Measurements from ENCODE around the gene CYTH2.

CYTH2 gene

DNA sequence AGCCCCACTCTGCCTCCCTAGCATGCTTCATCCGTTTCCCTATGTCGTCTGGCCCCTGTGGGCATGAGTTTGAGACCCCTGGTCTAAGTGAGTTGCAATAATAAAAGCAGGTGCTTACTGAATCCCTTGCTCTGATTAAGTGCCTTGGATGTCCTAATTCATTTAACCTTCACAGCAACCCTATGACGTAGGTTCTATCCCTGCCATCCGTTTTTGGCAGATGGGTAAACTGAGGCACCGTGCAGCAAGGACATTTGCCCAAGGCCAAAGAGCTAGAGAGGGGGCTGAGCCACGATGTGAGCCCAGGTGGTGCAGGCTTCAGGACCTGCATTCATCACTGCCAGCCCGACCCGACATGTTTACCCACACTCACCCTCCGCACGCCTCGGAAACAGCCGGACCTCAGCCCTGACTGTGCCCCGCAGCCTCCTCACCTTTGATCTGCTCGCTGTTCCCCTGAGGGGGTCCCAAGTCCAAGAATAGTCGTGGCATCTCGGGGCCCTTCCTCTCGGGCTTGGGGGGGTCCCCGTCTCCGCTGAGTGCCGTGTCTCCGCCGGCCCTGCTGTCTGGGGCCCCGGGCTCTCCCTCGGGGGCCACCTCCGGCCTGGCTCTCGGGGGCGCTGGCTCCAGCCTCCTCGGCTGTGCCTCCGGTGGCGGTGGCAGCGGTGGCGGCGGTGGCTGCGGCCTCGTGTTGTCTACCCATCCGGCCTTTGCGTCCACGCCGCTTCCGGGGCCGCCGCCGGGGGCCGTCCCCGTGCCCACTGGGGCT is 28.0 kb downstream of the CYTH2 start:
- no peak for DNase-seq

DNA sequence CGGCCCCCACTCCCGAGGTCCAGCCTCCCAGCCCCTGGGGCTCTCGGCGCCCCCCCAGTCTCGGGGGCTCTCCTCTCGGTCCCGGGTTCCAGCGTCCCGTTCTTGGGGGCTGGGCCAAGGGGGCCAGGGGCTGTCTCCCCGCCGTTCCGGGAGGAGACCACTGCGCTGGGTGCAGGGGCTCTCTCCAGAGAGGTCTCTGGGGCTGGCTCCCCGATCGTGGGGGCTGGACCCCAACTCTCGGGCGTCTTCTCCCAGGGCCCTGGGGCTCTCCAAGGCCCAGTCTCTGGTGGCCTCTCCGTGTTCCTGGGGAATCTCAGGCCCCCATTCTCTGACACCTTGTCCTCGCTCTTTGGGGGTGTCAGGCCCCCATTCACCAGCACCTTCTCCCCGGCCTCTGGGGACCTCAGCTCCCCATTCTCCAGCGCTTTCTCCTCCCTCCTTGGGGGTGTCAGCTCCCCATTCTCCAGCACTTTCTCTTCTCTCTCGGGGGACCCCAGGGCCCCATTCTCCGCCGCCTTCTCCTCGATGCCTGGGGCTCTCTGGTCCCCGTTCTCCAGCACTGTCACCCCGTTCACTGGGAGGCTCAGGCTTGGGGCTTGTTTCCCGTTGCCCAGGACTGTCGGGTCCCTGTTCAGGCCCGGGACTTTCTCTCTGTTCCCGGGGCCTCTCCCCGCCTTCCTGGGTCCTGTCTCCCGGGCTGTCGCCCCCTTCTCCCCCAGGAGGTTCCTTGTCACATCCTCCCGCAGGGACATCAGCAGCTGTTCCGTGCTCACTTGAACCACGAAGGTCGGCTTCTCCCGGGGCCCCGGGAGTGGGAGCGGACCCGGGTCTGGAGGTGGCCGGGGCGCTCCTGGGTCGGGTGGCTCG is 28.8 kb downstream of the CYTH2 start:
- DNase-seq = no peak

DNA sequence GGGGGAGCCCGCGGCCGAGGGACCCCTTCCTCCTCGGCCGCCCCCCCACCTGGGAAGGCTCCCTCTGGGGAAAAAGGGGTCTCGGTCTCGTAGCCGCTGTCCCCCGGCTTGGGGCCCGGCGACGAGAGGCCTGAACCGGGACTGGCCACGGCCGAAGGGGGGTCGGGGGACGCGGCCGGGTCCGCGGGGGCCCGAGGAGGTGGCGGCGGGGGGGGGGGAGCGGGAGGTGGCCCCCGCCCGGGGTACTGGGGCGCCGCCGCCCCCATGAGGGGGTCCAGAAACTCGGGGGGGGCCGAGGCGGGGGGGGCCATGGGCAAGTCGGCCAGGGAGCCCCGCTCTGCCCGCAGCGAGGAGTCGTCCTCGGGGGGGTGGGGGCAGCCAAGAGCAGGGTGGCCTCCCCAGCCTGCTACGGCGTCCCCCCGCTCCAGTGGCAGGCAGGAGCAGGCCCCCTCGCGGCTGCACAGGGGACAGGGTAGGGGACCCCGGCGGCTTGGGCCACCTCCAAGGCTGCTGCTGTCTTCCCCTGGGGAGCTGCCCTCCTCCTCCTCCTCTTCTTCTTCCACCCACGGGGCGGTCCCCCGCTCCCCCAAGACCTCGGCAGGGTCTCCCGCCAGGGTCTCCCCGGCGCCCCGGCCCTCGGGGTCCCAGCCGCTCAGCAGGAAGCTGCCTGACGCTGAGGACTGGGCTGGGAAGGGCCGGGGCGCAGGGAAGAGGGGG is 29.6 kb downstream of the CYTH2 start:
- DNase-seq = no peak

DNA sequence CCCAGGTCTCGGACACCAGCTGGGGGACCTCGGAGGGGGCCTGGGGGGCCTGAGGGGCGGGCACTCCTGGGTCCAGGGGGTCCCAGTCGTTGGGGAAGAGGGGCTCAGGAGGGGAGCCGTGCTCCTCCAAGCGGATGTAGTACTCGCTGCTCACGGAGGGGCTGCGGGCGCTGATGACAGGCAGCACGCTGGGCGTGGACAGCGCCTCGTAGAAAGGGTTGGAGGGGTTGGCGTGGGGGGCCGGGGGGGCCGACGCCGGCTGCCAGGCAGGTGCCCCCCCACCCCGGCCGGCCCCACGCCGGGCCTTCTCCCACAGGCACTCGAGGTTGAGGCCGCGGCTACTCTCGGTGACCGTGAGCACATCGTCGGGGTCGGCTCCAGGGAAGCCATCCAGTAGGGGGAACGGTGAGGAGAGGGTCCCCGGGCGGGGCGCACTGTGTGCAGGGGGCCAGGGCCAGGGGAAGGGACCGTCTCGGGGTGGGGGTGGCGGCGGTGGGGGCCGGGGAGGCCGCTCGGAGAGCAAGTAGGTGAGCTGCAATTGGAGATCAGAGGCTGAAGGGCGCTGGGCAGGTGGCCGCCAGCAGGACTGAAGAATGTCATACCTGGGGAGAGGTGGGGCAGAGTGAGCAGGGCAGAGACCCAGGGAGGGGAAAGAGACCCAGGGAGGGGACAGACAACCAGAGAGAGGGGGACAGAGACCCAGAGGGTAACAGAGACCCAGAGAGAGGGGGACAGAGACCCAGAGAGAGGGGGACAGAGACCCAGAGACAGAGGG is 30.3 kb downstream of the CYTH2 start:
- DNase-seq = no peak

DNA sequence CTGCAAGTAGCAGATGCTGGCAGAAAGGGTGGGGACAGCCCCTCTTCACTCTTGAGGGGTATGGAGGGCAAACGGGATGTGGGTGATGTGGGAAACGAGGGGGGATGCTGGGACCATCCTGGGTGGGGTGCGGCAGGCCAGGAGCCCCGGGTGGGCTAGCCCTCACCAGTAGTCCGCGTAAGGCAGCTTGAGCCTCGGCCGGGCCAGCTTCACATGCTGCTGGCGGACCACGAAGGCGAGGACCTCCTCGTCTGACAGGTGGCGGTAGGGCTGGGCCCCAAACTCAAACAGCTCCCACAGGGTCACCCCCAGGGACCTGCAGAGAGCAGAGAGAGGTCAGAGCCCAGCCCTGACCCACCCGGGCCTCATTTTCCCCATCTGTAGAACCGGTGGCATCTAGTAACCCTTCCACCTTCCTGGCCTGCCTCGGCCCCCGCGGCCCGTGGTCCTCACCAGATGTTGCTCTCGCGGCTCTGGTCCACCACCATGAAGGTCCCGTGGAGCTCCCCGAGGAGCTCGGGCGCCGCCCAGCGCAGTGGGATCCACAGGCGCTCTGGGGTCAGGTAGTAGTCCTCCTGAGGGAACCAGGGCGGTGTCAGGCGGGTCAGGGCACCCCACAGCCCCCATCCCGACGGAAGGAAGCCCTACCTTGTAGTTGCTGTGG is 31.8 kb downstream of the CYTH2 start:
- DNase-seq = no peak

DNA sequence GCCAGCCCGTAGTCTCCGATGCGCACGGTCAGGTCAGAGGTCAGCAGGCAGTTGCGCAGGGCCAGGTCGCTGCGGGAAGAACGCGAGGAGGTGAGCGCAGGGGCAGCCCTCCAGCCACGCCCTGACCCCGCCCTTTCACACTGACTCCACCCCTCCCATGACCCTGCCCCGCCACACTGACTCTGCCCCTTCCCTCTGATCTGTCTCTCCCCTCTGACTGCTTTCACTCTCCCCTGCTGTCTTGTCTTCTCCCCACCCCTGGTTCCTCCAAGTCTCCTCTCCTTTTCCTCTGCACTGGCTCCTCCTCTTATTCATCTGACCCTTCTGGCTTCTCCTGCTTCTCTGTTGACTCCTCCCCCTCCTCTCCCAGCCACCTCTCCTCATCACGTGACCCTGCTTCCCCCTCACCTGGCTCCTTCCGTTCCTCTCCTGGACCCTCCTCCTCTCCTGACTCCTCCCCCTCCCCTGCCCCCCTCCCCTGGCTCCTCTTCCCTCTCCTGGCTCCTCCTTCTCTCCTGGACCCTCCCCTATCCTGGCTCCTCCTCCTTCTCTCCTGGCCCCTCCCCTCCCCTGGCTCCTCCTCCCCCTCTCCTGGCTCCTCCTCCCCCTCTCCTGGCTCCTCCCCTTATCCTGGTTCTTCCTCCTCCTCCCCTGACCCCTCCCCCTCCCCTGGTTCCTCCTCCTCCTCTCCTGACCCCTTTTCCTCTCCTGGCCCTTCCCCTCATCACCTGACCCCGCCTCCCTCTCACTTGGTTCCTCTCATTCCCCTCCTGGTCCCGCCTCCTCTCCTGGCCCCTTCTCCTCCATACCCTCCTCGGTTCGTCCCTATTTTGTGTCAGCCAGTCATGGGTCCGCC is 32.6 kb downstream of the CYTH2 start:
- peak; percentile 46 for DNase-seq

DNA sequence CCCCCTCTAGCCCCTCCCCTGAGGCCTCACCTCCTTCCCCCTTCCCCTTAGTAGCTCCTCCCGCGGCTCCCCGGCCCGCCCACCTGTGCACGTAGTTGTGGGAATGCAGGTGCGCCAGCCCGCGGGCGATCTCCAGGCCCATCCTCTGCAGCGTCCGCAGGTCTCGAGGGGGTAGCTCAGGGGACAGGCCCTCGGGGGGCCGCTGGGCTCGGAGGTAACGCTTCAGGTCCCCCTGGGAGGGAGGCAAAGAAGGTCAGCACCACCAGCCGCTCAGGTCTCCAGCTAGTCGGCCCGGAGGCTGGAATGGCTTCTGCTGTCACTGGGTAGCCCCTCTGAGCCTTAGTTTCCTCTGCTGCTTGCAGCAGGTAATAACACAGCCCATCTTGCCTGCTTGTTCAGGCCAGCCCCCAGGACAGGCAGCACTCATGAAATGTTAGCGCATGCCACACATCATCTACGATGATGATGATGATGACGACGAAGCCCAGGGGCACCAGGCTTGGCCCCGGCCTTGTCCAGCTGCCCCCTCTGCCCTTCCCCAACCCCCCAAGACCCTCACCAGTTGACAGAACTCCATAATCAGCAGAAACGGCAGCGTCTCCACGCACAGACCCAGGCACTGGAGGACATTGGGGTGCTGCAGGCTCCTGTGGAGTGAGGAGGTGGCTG is 33.3 kb downstream of the CYTH2 start:
- no peak for DNase-seq

DNA sequence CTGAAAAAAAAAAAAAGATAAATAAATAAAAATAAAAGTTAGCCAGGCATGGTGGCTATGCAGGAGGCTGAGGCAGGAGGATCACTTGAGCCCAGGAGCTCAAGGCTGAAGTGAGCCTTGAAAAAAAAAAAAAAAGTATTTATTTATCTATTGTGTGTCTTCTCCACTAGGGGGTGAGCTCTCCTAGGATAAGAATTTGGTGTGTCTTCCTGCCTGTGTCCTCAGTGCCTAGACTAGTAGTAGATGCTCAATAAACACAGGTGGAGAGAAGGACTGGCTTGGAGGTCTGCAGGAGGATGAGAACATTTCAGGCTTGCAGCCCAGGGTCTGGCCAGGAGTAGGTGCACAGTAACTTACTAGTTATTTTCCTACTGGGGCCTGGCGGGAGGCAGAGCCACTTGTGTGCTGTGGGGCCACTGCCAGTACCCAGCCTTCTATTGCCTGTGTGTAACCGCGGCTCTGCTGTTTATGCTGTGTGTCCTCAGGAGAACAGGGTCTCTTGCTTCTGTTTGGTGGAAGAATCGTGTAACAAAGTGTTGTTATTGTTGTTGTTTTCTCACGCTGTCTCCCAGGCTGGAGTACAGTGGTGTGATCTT is 37.1 kb downstream of the CYTH2 start:
- DNase-seq = no peak

DNA sequence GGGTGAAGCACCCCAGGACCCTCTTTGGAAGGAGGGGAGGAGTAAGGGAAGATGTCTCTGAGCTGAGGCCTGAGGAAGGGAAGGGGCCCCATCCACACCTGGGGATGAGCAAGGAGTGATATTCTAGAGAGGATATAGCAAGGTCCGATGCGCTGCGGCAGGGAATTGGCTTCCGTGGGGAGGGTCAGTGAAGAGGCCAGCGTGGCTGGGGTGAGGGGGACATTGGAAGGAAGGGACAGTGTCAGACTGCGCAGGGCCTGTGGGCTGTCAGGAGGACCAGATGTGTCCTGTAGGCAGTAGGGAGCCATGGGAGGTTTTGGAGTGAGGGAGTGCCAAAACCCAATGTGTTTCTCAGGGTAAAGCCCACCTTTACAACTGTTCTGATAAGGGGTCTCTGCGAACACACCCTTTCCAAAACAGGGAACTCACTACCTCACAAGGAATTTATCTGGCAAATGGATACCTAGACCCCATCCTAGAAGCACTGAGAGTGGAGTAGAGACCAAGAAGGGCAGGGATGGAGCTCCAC is 38.8 kb downstream of the CYTH2 start:
- DNase-seq = no peak

DNA sequence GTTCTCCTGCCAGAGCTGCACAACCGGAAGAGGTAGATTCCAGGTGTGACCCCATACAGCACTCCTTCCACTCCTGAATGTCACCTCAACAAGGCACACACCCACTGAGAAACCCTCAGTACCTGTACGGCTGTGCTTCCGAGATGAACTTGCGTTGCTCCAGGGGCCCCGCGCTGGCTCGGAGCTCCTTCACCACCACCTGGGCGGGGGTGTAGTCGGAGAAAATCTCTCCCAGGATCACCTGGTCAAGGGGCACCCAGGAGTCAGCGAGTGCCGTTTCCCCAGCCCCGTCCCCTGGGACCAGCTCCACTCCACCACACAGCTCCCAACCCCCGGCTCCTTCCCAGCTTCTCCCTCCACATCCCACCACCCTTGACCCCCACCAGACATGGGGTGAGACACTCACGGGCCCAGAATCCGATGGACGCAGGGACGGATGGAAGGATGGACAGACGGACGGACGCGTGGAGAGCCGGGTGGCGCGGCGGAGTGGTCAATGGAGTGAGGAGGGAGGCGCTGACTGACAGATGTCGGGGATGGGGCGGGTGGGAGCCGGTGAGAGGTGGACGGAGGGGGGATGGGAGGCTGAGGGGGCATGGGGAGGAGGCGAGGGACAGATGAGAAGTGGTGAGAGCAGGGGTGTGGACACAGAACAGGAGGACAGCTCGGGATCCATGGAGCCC is 39.7 kb downstream of the CYTH2 start:
- no peak for DNase-seq

DNA sequence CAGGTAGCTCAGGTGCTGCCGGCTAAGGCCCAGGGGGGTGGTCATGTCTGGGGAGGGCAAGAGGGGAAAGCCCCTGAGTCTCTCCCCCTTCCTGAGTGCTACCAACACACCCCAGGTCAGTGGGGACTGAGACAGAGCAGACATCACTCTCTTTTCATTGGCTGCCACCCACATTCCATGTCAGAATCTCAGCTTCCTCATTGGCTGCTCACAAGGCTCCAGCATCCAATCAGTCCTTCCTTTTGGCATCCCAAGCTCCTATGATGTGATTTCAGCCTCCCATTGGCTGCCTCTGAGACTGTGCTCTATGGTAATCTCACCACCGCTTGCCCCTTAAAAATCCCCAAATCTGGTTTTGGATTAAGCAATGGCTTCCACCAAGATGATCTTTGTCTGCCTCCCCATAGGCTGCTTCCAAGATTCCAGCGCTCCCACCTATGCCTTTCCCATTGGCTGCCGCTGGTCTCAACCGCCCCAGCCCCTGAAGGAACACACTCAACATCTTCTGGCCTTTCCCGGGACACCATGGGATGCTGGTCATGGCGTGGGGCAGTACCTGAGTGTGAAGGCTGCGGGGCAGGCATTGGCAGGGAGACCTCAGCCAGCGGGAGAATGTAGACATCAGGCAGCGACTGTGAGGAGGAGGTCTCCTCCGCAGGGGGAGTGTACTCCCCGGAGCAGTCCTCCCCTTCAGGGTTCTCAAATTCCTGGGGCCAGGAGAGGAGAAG is 40.5 kb downstream of the CYTH2 start:
- DNase-seq = no peak

DNA sequence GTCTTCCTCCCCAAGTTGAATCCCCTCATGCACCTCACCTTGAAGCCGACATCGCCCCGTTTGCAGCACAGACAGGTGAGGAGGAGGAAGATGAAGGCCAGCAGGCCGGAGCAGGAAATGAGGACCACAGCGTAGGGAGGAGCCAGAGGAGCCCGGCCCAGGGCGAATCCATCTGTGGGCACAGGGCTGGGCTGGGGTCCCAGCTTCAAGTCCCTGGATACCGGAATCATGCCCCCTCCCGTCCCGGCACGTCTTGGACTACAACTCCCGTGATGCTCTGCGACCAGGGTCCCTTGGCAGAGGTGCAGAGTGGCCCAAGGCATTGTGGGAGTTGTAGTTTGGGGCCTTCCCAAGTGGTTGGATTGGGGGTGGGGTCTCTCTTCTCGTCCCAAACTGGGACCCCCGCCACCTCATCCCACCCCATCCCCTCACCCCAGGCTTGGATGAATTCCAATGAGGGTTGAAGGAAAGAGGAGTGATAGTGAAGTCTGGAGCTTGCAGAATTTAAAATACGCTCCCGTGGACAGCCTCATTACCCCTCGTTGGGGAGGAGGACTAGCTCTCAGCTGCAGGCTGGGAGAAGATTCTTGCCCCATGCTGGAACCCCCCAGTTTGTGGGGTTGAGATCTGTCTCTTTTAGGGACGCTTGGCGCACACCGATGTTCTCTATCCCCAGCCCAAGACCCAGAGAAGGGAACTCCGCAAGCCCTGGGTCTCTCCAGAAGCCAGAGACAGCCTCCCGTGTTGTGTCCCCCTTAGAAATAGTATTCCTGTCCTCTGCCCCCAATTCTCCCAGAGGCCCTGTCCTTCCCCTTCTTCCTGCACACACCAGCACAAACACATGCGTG is 41.5 kb downstream of the CYTH2 start:
- no peak for DNase-seq

DNA sequence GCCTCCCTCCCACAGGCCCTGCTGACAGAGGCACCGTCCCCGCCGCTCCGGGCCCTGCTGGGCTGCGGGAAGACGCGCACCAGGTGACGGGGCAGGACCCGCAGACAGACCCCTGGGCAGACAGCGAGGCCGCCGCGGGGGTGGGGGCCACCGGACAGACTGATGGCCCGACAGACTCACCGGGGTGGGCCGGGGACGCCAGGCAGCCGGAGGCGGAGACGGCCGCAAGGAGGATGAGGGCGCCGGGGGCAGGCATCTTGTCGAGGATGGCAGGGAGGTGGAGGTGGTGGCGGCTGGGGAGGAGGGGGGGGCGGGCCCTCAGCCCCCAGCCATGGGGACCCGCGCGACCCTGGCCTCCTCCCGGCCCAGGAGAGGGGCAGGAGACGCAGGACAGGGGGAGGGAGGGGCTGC is 42.2 kb downstream of the CYTH2 start:
- no peak for DNase-seq

DNA sequence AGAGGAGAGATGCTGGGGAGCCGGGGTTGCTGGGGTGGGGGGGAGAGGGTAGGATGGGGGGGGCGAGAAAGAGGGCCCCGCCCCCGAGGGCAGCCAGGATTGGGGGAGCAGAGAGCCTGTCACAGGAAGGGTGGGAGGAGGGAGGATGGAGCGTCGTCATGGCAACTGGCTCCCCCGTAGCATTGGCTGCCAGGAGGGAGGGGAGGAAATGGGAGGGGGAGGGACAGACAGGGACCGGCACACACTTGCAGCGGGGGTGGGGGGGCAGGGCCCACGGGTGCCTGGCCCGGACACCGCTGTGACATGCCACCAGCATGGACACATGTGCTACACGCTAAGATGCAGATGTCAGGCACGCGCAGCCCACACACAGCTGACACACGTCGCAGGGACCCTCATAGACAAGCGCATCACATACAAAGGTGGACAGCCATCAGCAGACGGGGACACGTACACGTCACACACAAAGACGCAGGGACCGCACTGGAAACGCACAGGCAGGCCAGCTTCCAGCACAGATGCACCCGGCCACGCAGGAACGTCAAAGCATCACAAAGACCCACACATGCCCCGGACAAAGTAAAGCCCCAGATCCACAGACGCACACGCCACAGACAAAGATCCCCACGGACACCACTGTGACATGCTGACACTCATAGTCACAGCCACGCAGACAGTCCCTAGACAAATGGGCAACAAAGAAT is 42.8 kb downstream of the CYTH2 start, which contains the start of gene LMTK3:
Gene LMTK3, minus strand, starts transcription at position 36 of the 704 bp plus-strand sequence. CDS start 259 bp downstream, outside the sequence.
- DNase-seq = peak; percentile 29

DNA sequence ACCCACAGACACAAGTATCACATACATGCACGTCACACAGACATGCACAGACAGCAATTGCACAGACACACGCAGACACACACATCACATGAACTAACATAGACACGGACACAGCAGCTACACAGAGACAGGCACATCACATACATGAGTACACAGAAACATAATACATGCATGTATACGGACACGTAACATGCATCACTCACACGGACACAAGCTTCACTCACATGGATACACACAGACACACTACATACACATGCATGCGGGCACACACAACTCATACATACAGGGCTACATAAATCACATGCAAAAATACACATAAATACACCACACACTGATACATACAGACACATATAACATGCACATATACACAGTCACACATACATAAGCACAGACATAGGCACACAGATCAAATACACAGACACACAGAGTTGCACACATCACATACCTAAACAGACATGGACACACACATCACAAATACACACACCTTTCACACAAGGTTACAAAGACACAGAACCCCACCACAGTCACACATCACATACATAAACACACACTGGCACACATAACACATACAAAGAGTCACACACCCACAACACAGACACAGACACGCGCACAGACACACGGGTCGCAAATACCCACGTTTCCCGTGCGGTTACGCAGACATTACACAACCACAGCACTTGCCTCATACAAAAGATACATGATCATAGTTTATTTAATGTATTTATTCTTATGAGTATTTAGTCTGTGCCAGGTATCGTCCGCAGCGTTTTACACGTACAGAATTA is 43.5 kb downstream of the CYTH2 start:
- DNase-seq = no peak

All from NCI-H510A (cell line).